GM06990 (cell line): ENCODE measurements around the gene TMEM185B.
A peak's percentile ranks its signal among the peaks of the same experiment; 100 is the strongest.

ENCODE experiments used
- DNase-seq: peaks from one replicate; pipeline ENCODE4 v3.0.0-alpha.2; 2011; ENCODE audit not compliant: insufficient read length; ENCODE audit errors: extremely low read depth
- H3K27me3 ChIP-seq: replicated peaks from 2 replicates; pipeline ENCODE4 v1.6.0; 2011; ENCODE audit warnings: low read length; ENCODE audit not compliant: control insufficient read depth, insufficient read depth
- H3K36me3 ChIP-seq: 2 replicates; pipeline ENCODE4 v1.5.1; 2011; ENCODE audit warnings: low read length; ENCODE audit not compliant: control insufficient read depth, insufficient read depth
- H3K4me3 ChIP-seq: replicated peaks from 2 replicates; pipeline ENCODE4 v1.5.1; 2011; ENCODE audit warnings: low read depth, mild to moderate bottlenecking, control low read depth, low read length
- TF ChIP-seq, protein P1 (sequence below): IDR thresholded peaks from 2 replicates; pipeline ENCODE4 v1.5.1; 2011; ENCODE audit warnings: low read length, control low read depth, mild to moderate bottlenecking, inconsistent platforms; ENCODE audit not compliant: insufficient read depth, poor library complexity, severe bottlenecking

Gene TMEM185B

DNA sequence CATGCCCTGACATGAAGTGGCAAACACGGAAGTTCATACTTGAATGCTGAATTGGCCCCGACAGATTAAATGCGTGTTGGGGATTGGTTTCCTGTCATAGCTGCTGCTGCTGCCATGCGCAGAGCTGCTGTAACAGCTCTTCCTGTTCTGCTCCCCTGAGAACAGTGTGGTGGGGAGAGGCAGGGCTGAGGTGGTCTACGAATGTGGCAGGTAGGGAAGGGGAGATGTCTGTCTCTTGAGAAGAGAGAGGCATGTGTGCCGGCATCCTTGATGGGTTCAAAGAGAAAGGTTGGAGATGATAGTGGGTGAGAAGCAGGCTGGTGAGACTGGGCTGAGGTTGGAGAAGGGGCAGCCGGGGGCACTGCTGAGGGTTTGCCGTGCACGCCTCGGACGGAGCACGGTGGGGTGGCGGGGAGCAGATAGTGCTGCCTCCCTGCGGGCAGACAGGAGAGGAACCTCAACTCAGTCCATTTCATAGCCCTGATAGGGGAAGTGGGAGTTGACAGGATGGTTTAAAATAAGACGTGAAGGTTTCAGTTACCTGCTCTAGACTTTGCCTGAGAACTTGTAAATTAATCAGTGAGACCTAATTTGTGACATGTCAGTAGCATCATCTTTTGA is 46.1 kb downstream of the TMEM185B start:
- Histone ChIP-seq H3K4me3 (peak overlapping the region; percentile 58), H3K36me3 (no peaks in the 10 kb centered on the region; the same call in 1 of the 2 replicates), H3K27me3 (no peaks in the 10 kb centered on the region)
- TF ChIP-seq, protein P1, sequence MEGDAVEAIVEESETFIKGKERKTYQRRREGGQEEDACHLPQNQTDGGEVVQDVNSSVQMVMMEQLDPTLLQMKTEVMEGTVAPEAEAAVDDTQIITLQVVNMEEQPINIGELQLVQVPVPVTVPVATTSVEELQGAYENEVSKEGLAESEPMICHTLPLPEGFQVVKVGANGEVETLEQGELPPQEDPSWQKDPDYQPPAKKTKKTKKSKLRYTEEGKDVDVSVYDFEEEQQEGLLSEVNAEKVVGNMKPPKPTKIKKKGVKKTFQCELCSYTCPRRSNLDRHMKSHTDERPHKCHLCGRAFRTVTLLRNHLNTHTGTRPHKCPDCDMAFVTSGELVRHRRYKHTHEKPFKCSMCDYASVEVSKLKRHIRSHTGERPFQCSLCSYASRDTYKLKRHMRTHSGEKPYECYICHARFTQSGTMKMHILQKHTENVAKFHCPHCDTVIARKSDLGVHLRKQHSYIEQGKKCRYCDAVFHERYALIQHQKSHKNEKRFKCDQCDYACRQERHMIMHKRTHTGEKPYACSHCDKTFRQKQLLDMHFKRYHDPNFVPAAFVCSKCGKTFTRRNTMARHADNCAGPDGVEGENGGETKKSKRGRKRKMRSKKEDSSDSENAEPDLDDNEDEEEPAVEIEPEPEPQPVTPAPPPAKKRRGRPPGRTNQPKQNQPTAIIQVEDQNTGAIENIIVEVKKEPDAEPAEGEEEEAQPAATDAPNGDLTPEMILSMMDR = peak; percentile 82
- DNase-seq = peak; percentile 90

GRCh38 chr2:120176526-120176925 is 46.7 kb downstream of the TMEM185B start:
- TF ChIP-seq, protein P1 = no peak
- Histone ChIP-seq H3K27me3 (no peaks in the 10 kb centered on the region), H3K36me3 (no peaks in the 10 kb centered on the region; the same call in 1 of the 2 replicates), H3K4me3 (no peak overlapping the region)
- DNase-seq = no peak

DNA sequence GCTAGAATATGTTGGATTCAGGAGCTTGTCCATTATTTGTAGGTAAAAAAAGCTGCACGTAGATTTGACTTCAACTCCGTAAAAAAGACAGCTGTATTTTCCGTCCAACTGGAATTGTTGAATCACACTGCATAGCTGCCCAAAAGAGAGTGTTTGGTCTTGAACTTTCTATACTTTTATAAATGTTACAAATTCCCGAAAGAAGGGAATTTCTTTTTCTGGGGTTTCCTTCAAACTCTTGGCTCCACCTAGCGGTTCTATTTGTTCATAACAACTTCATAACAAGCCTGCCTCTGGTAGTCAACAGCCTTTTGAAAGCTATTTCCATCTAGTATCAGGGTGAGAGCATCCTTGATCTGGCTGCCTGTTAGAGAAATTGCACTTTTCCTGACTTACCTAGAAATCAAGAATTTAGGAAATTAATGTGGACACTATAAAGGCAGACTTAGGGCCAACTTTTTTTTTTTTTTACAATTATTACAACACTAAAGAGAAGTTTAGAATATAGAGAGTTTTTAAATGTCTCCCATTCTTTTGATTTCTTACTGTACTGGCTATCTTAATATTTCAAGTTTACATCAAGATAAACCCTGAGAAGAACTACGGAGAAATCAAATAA is 48.1 kb downstream of the TMEM185B start:
- TF ChIP-seq, protein P1 = peak; percentile 58
- Histone ChIP-seq H3K27me3 (no peaks in the 10 kb centered on the region), H3K36me3 (no peaks in the 10 kb centered on the region; the same call in 1 of the 2 replicates), H3K4me3 (no peak overlapping the region)
- no peak for DNase-seq
